GM12878 (cell line): Measurements from ENCODE around the gene RADIL. TPM values are rescaled to one million over a fixed set of nuclear protein-coding genes. Genes with fewer than 3 reads are reported as not detected.

Experiments
- ATAC-seq: fragments of 200-7000 bp; cut with Tn5 transposase; 3 replicates; pipeline ENCODE4 v1.9.1; 2020; ENCODE audit warnings: mild to moderate bottlenecking, moderate library complexity
- BruUV-seq: library from RNA; stranded (reverse); fragments of 400-500 nt; replicated peaks from 2 replicates; lab custom pipeline; 2021; lab: Mats Ljungman, UMichigan
- CTCF ChIA-PET: fragments of 300-600 bp; sonication (Branson Sonifier 250); formaldehyde crosslinking; extraction: SDS; loops from one replicate; lab custom pipeline; 2021; ENCODE audit warnings: inconsistent platforms; lab: Yijun Ruan, JAX
- POLR2A ChIA-PET: fragments of 350-600 bp; formaldehyde crosslinking; extraction: SDS; loops from one replicate; lab custom pipeline; 2021; ENCODE audit warnings: inconsistent platforms; lab: Charles Lee
- RAD21 ChIA-PET: fragments of 300-600 bp; sonication (Branson Sonifier 250); formaldehyde crosslinking; loops from one replicate; lab custom pipeline; 2023; ENCODE audit warnings: antibody characterized with exemption; ENCODE audit not compliant: unreplicated experiment; lab: Charles Lee
- SMC1A ChIA-PET: fragments of 300-600 bp; sonication (Branson Sonifier 250); formaldehyde crosslinking; loops from one replicate; lab custom pipeline; 2023; ENCODE audit not compliant: unreplicated experiment, uncharacterized antibody; lab: Charles Lee
- DNase-seq: peaks from one replicate; pipeline ENCODE4 v3.0.0-alpha.2; 2011; ENCODE audit warnings: low read depth, low spot score
- FAIRE-seq: peaks from 3 replicates; lab custom pipeline; 2011; peaks lifted over from hg19 to GRCh38; lab: Jason Lieb, UNC
- H2AFZ ChIP-seq: 2 replicates; pipeline ENCODE4 v1.6.0; 2011; ENCODE audit warnings: low read depth, low read length, control low read depth; ENCODE audit not compliant: control insufficient read depth
- H3K27ac ChIP-seq: 2 replicates; pipeline ENCODE4 v1.5.1; 2011; ENCODE audit warnings: control low read depth; ENCODE audit not compliant: control insufficient read depth, insufficient read depth
- H3K27me3 ChIP-seq, 2 experiments: replicated peaks in 1 of 2; 2 replicates each; pipeline versions ENCODE4 v1.6.0 to v1.6.1; 2011; ENCODE audit warnings: low read length in 1 of 2; ENCODE audit not compliant: control insufficient read depth in 2 of 2, insufficient read depth in 2 of 2
- H3K36me3 ChIP-seq, 2 experiments: 2 replicates each; pipeline ENCODE4 v1.5.1; 2011; ENCODE audit warnings: low read length in 1 of 2; ENCODE audit not compliant: control insufficient read depth in 2 of 2, insufficient read depth in 2 of 2
- H3K4me1 ChIP-seq: 2 replicates; pipeline ENCODE4 v1.6.1; 2011; ENCODE audit warnings: mild to moderate bottlenecking, low read length, moderate library complexity, mixed read lengths; ENCODE audit not compliant: control insufficient read depth, insufficient read depth
- H3K4me2 ChIP-seq: 2 replicates; pipeline ENCODE4 v1.6.0; 2011; ENCODE audit warnings: control low read depth; ENCODE audit not compliant: control insufficient read depth, insufficient read depth
- H3K4me3 ChIP-seq: fragments of 200-600 bp; sonication (generic); 2 replicates; pipeline ENCODE4 v1.5.1; 2016
- H3K79me2 ChIP-seq: 2 replicates; pipeline ENCODE4 v1.6.0; 2011; ENCODE audit warnings: low read length; ENCODE audit not compliant: control insufficient read depth, insufficient read depth
- H3K9ac ChIP-seq: 2 replicates; pipeline ENCODE4 v1.8.0; 2011; ENCODE audit warnings: low read length, control low read depth, mixed read lengths; ENCODE audit not compliant: control insufficient read depth, insufficient read depth
- H3K9me3 ChIP-seq: replicated peaks from 3 replicates; pipeline ENCODE4 v1.5.1; 2011; ENCODE audit warnings: mild to moderate bottlenecking, low read length; ENCODE audit not compliant: control insufficient read depth, insufficient read depth
- H4K20me1 ChIP-seq: 2 replicates; pipeline ENCODE4 v1.6.0; 2011; ENCODE audit not compliant: control insufficient read depth, insufficient read depth
- BRCA1 ChIP-seq: IDR thresholded peaks from 2 replicates; pipeline ENCODE4 v1.6.1; 2011; ENCODE audit warnings: low read depth, low read length, improper control_type of control experiment
- HDAC2 ChIP-seq: fragments of 200-600 bp; sonication (generic); IDR thresholded peaks from 2 replicates; pipeline ENCODE4 v1.6.1; 2017
- JUND ChIP-seq: IDR thresholded peaks from 2 replicates; pipeline ENCODE4 v1.6.1; 2012; ENCODE audit warnings: low read depth, mild to moderate bottlenecking, low read length, improper control_type of control experiment, moderate library complexity
- KLF5 ChIP-seq: fragments of 450-650 bp; IDR thresholded peaks from 2 replicates; pipeline ENCODE4 v1.6.1; 2014; ENCODE audit warnings: mild to moderate bottlenecking; ENCODE audit not compliant: partially characterized antibody
- MTA2 ChIP-seq: fragments of 450-650 bp; IDR thresholded peaks from 2 replicates; pipeline ENCODE4 v1.6.1; 2016; ENCODE audit warnings: low read depth, mild to moderate bottlenecking, moderate library complexity
- NFYB ChIP-seq: IDR thresholded peaks from 2 replicates; pipeline ENCODE4 v1.6.1; 2011; ENCODE audit warnings: low read depth, mild to moderate bottlenecking, low read length, improper control_type of control experiment, moderate library complexity; ENCODE audit not compliant: insufficient read depth
- POLR2AphosphoS2 ChIP-seq: IDR thresholded peaks from 2 replicates; pipeline ENCODE4 v1.6.1; 2011; ENCODE audit warnings: low read depth, mild to moderate bottlenecking, low read length, improper control_type of control experiment, moderate library complexity
- RAD21 ChIP-seq: IDR thresholded peaks from 2 replicates; pipeline ENCODE4 v1.6.1; 2011; ENCODE audit warnings: mild to moderate bottlenecking, low read depth, low read length, moderate library complexity; ENCODE audit not compliant: insufficient read depth
- SIN3A ChIP-seq: IDR thresholded peaks from 2 replicates; pipeline ENCODE4 v1.6.1; 2012; ENCODE audit warnings: low read depth, low read length, improper control_type of control experiment
- SMARCA5 ChIP-seq: fragments of 450-650 bp; IDR thresholded peaks from 2 replicates; pipeline ENCODE4 v1.6.1; 2017; ENCODE audit warnings: mild to moderate bottlenecking
- TARDBP ChIP-seq: IDR thresholded peaks from 2 replicates; pipeline ENCODE4 v1.6.1; 2016; ENCODE audit warnings: borderline replicate concordance
- ZBTB4 ChIP-seq: fragments of 450-650 bp; formaldehyde crosslinking; IDR thresholded peaks from 2 replicates; pipeline ENCODE4 v1.4.0; 2022; ENCODE audit warnings: mild to moderate bottlenecking, moderate library complexity
- ZNF274 ChIP-seq: IDR thresholded peaks from one replicate; pipeline ENCODE4 v1.8.0; 2011; ENCODE audit not compliant: insufficient read length, insufficient read depth
- ZSCAN29 ChIP-seq: fragments of 450-650 bp; IDR thresholded peaks from 2 replicates; pipeline ENCODE4 v1.6.1; 2017; ENCODE audit warnings: mild to moderate bottlenecking, moderate library complexity
- WGBS: methylation state at CpG from one replicate; pipeline ENCODE4 v1.1.6; 2016; ENCODE audit warnings: low lambda C conversion rate; ENCODE audit not compliant: insufficient replicate concordance, insufficient coverage; ENCODE audit errors: missing lambda C conversion rate; 5-methylcytosine and 5-hydroxymethylcytosine counted together
- in situ Hi-C: fragments of 300-500 bp; cut with MboI; formaldehyde crosslinking; loops from 9 replicates; pipeline ENCODE4 v1.14.3; 2018; ENCODE audit warnings: mixed read lengths
- intact Hi-C: fragments of 100-400 bp; cut with micrococcal nuclease; formaldehyde crosslinking; loops from one replicate; pipeline ENCODE4 v1.14.2; 2022; ENCODE audit not compliant: unreplicated experiment
- polyA plus RNA-seq, 11 experiments: library from polyadenylated mRNA; depleted of rRNA in 4 of 11; unstranded in 6 of 11; stranded (reverse) in 5 of 11; fragments of >200 nt; fragmentation: Nextera tagmentation in 4 of 11; fragmentation: Illumina TruSeq in 1 of 11; extraction: Ambion mirVana in 4 of 11; extraction: Trizol in 1 of 11; gene quantifications; 1 replicate in 1 of 11; 2 replicates in 10 of 11; pipeline versions ENCODE4 v1.2.1 to v1.2.3, GENCODE V29; 2011 to 2016; ENCODE audit warnings: inconsistent platforms in 2 of 11, missing spikeins in 2 of 11, low read depth in 1 of 11
- total RNA-seq, 4 experiments: library from RNA; depleted of rRNA in 3 of 4; stranded (reverse); fragments of >200 nt in 3 of 4; fragmentation: Illumina TruSeq in 1 of 4; extraction: Trizol in 1 of 4; gene quantifications; 2 replicates each; pipeline versions ENCODE4 v1.2.1 to v1.2.3, GENCODE V29; 2013 to 2021
- TF ChIP-seq, protein P1 (sequence below): IDR thresholded peaks from 2 replicates; pipeline ENCODE4 v1.6.1; 2011; ENCODE audit warnings: low read depth, low read length, improper control_type of control experiment, borderline replicate concordance
- TF ChIP-seq, protein P2 (sequence below): IDR thresholded peaks from 2 replicates; pipeline ENCODE4 v1.6.1; 2011; ENCODE audit warnings: low read depth, mild to moderate bottlenecking, low read length, moderate library complexity, borderline replicate concordance; ENCODE audit errors: extremely low read depth

Gene RADIL
- total and polyA plus RNA-seq, 10 of the 15 experiments (the other 5 are each of a cell fraction or from before 2014, with no cell fraction given) = 0.05 to 0.06 TPM; not detected in 8

- no peak for TF ChIP-seq ZSCAN29
Observed at GRCh38 chr7:4818000-4818794, 65.3 kb downstream of the RADIL start (continued).

- no TSS peak for BruUV-seq
- CTCF ChIA-PET = no interaction called here
- intact Hi-C loops (no loop called here), in situ Hi-C loops (no loop called here)
- no peak for DNase-seq
- SMC1A ChIA-PET = no interaction called here
- no peak for FAIRE-seq
- no peak overlapping the region for H3K4me2 ChIP-seq
- H3K27ac ChIP-seq = no peak overlapping the region
- no peaks in the 10 kb centered on the region for H4K20me1 ChIP-seq
- POLR2A ChIA-PET = no interaction called here
- 70% methylated on average over 37 of the region's 38 CpGs for WGBS
- no peaks in the 10 kb centered on the region for H3K36me3 ChIP-seq
- H3K4me1 ChIP-seq = no peaks in the 10 kb centered on the region
- no peaks in the 10 kb centered on the region for H3K79me2 ChIP-seq
- RAD21 ChIA-PET = no interaction called here
- no peak for ATAC-seq
- no peak overlapping the region for H3K9ac ChIP-seq
- H3K4me3 ChIP-seq = no peak overlapping the region
- H3K9me3 ChIP-seq = no peaks in the 10 kb centered on the region; the same call in 2 of the 3 replicates
- no peaks in the 10 kb centered on the region for H3K27me3 ChIP-seq
- no peak overlapping the region for H2AFZ ChIP-seq
- TF ChIP-seq BRCA1 = no peak
- no peak for TF ChIP-seq ZBTB4 (CRISPR knock-in tag)
- no peak for TF ChIP-seq KLF5
- TF ChIP-seq, protein P1, sequence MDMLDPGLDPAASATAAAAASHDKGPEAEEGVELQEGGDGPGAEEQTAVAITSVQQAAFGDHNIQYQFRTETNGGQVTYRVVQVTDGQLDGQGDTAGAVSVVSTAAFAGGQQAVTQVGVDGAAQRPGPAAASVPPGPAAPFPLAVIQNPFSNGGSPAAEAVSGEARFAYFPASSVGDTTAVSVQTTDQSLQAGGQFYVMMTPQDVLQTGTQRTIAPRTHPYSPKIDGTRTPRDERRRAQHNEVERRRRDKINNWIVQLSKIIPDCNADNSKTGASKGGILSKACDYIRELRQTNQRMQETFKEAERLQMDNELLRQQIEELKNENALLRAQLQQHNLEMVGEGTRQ = no peak
- no peak for TF ChIP-seq ZNF274
- no peak for TF ChIP-seq SMARCA5
- no peak for TF ChIP-seq MTA2
- no peak for TF ChIP-seq NFYB
- TF ChIP-seq HDAC2 = no peak
- no peak for TF ChIP-seq POLR2AphosphoS2
- TF ChIP-seq JUND = no peak
- no peak for TF ChIP-seq SIN3A
- TF ChIP-seq RAD21 = no peak
- TF ChIP-seq, protein P2, sequence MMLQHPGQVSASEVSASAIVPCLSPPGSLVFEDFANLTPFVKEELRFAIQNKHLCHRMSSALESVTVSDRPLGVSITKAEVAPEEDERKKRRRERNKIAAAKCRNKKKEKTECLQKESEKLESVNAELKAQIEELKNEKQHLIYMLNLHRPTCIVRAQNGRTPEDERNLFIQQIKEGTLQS = no peak
- TF ChIP-seq TARDBP = no peak
Observed at GRCh38 chr7:4817178-4817901, 66.2 kb downstream of the RADIL start.
